ENCODE results near the gene ATE1. TPM values are rescaled to one million over a fixed set of nuclear protein-coding genes. Genes with fewer than 3 reads are reported as not detected.

Gene ATE1
- total and polyA plus RNA-seq, 10 of the 15 experiments (the other 5 are each of a cell fraction or from before 2014, with no cell fraction given) = 4.3 to 22.7 (median 15.9) TPM

DNA sequence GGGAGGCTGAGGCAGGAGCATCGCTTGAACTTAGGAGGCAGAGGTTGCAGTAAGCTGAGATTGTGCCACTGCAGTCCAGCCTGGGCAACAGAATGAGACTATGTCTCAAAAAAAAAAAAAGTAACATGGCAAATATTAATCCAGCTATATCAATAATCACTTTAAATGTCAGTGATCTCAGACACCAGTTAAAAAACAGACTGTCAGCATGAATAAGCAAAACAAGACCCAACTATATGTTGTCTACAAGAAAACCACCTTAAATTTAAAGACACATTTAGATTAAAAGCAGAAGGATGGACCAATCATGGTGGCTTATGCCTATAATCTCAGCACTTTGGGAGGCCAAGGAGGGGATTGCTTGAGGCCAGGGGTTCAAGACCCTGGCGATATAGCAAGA lies 8.5 kb upstream of the ATE1 start:
- WGBS (ENCODE audit: insufficient coverage, insufficient replicate concordance, low lambda C conversion rate, missing lambda C conversion rate) = 83% methylated on average over 2 of the region's 2 CpGs
- CTCF ChIA-PET = interaction anchor here (0.6 kb wide), 1 partner anchor 36 kb away, joined by 3 read pairs; no protein-coding TSS in a partner anchor
- Histone ChIP-seq H3K27ac (ENCODE audit: control insufficient read depth, insufficient read depth) (no peak overlapping the region), H3K79me2 (ENCODE audit: control insufficient read depth, insufficient read depth, low read length) (no peaks in the 10 kb centered on the region), H4K20me1 (ENCODE audit: control insufficient read depth, insufficient read depth) (no peaks in the 10 kb centered on the region), H3K4me2 (ENCODE audit: control insufficient read depth, insufficient read depth) (no peak overlapping the region), H3K9ac (ENCODE audit: control insufficient read depth, insufficient read depth, low read length) (no peak overlapping the region), H2AFZ (ENCODE audit: control insufficient read depth, low read depth, low read length) (no peak overlapping the region), H3K4me3 (no peak overlapping the region), H3K4me1 (ENCODE audit: control insufficient read depth, insufficient read depth, low read length) (no peaks in the 10 kb centered on the region), H3K9me3 (replicated peaks; ENCODE audit: control insufficient read depth, insufficient read depth, low read length) (no peaks in the 10 kb centered on the region), H3K36me3 (ENCODE audit: control insufficient read depth in 2 of 2, insufficient read depth in 2 of 2, low read length in 1 of 2) (no peaks in the 10 kb centered on the region), H3K27me3 (replicated peaks in 1 of 2; ENCODE audit: control insufficient read depth in 2 of 2, insufficient read depth in 2 of 2, low read length in 1 of 2) (no peaks in the 10 kb centered on the region)
- TF ChIP-seq, protein P1, sequence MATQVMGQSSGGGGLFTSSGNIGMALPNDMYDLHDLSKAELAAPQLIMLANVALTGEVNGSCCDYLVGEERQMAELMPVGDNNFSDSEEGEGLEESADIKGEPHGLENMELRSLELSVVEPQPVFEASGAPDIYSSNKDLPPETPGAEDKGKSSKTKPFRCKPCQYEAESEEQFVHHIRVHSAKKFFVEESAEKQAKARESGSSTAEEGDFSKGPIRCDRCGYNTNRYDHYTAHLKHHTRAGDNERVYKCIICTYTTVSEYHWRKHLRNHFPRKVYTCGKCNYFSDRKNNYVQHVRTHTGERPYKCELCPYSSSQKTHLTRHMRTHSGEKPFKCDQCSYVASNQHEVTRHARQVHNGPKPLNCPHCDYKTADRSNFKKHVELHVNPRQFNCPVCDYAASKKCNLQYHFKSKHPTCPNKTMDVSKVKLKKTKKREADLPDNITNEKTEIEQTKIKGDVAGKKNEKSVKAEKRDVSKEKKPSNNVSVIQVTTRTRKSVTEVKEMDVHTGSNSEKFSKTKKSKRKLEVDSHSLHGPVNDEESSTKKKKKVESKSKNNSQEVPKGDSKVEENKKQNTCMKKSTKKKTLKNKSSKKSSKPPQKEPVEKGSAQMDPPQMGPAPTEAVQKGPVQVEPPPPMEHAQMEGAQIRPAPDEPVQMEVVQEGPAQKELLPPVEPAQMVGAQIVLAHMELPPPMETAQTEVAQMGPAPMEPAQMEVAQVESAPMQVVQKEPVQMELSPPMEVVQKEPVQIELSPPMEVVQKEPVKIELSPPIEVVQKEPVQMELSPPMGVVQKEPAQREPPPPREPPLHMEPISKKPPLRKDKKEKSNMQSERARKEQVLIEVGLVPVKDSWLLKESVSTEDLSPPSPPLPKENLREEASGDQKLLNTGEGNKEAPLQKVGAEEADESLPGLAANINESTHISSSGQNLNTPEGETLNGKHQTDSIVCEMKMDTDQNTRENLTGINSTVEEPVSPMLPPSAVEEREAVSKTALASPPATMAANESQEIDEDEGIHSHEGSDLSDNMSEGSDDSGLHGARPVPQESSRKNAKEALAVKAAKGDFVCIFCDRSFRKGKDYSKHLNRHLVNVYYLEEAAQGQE (IDR thresholded peaks at IDR 0.05; ENCODE audit: low read depth, low read length) = no peak
- TF ChIP-seq FOS (IDR thresholded peaks at IDR 0.05; ENCODE audit: borderline replicate concordance, extremely low read depth, insufficient read length) = no peak
- TF ChIP-seq BCL11A (IDR thresholded peaks at IDR 0.05; ENCODE audit: low read depth, low read length) = no peak
- no peak for TF ChIP-seq SREBF1 (IDR thresholded peaks at IDR 0.05; ENCODE audit: low read length)
- no peak for TF ChIP-seq ZNF622 (IDR thresholded peaks at IDR 0.05)
- no peak for TF ChIP-seq RELA (IDR thresholded peaks at IDR 0.05; ENCODE audit: borderline replicate concordance, partially characterized antibody)
- TF ChIP-seq STAT1 (conservative IDR thresholded peaks at IDR 0.05) = no peak
- TF ChIP-seq, protein P2, sequence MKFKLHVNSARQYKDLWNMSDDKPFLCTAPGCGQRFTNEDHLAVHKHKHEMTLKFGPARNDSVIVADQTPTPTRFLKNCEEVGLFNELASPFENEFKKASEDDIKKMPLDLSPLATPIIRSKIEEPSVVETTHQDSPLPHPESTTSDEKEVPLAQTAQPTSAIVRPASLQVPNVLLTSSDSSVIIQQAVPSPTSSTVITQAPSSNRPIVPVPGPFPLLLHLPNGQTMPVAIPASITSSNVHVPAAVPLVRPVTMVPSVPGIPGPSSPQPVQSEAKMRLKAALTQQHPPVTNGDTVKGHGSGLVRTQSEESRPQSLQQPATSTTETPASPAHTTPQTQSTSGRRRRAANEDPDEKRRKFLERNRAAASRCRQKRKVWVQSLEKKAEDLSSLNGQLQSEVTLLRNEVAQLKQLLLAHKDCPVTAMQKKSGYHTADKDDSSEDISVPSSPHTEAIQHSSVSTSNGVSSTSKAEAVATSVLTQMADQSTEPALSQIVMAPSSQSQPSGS (IDR thresholded peaks at IDR 0.05; ENCODE audit: low read length) = no peak
- no peak for TF ChIP-seq MTA3 (IDR thresholded peaks at IDR 0.05; ENCODE audit: borderline replicate concordance, low read length)
- no peak for TF ChIP-seq NFYB (IDR thresholded peaks at IDR 0.05; ENCODE audit: insufficient read depth, low read depth, low read length)
- no peak for TF ChIP-seq NFIC (IDR thresholded peaks at IDR 0.05; ENCODE audit: low read depth, low read length)
- intact Hi-C loops (cut with micrococcal nuclease; ENCODE audit: unreplicated experiment) (no loop called here), in situ Hi-C loops (cut with MboI) (no loop called here)
- DNase-seq (ENCODE audit: low read depth, low spot score) = no peak
- no peak for FAIRE-seq
- BruUV-seq (replicated peaks) = no TSS peak
- ATAC-seq = no peak
- POLR2A ChIA-PET = interaction anchor here (0.7 kb wide), 1 partner anchor 985 kb away, joined by 3 read pairs; no protein-coding TSS in a partner anchor
- RAD21 ChIA-PET (ENCODE audit: unreplicated experiment) = no interaction called here
- SMC1A ChIA-PET (ENCODE audit: uncharacterized antibody, unreplicated experiment) = interaction anchor here (0.5 kb wide), 1 partner anchor 69 kb away, joined by 3 read pairs; no protein-coding TSS in a partner anchor

Measured in GM12878 (cell line).